HEK293 (cell line): ENCODE measurements around the gene UBIAD1.

Source experiments
- CTCF ChIA-PET: fragments of 350-600 bp; formaldehyde crosslinking; extraction: SDS; loops from one replicate; lab custom pipeline; 2021; ENCODE audit warnings: antibody characterized with exemption; lab: Yijun Ruan, JAX
- POLR2A ChIA-PET: fragments of 300-600 bp; formaldehyde crosslinking; extraction: SDS; loops from one replicate; lab custom pipeline; 2020; ENCODE audit warnings: antibody characterized with exemption, inconsistent platforms; lab: Yijun Ruan, JAX
- H3K27ac ChIP-seq: fragments of 200-500 bp; sonication (Bioruptor generic); 2 replicates; pipeline ENCODE4 v1.5.1; 2014; ENCODE audit warnings: low read depth, low read length, control low read depth, inconsistent platforms; ENCODE audit errors: extremely low read depth
- H3K36me3 ChIP-seq, 2 experiments: fragments of 200-500 bp in 1 of 2; sonication (Bioruptor generic) in 1 of 2; 1 replicate in 1 of 2; 2 replicates in 1 of 2; pipeline ENCODE4 v1.5.1; 2014 to 2017; ENCODE audit warnings: inconsistent platforms in 2 of 2, low read length in 2 of 2; ENCODE audit not compliant: control insufficient read depth in 2 of 2, insufficient read depth in 1 of 2
- H3K4me1 ChIP-seq: fragments of 200-500 bp; sonication (Bioruptor generic); 2 replicates; pipeline ENCODE4 v1.5.1; 2014; ENCODE audit warnings: mild to moderate bottlenecking, low read length, inconsistent platforms; ENCODE audit not compliant: control insufficient read depth, insufficient read depth
- H3K4me3 ChIP-seq: 2 replicates; pipeline ENCODE4 v1.5.1; 2011; ENCODE audit warnings: low read depth, mild to moderate bottlenecking, control low read depth, low read length, moderate library complexity
- H3K9me3 ChIP-seq: fragments of 200-500 bp; sonication (Bioruptor generic); 2 replicates; pipeline ENCODE4 v1.5.1; 2014; ENCODE audit warnings: low read depth, low read length, inconsistent platforms; ENCODE audit not compliant: control insufficient read depth, insufficient read depth
- GLIS1 ChIP-seq: fragments of 450-650 bp; formaldehyde crosslinking; IDR thresholded peaks from 2 replicates; pipeline ENCODE4 v1.5.1; 2016; ENCODE audit warnings: missing biosample characterization, missing genetic modification characterization
- KLF10 ChIP-seq: fragments of 450-650 bp; IDR thresholded peaks from 2 replicates; pipeline ENCODE4 v1.5.1; 2018; ENCODE audit warnings: missing biosample characterization, mild to moderate bottlenecking, missing genetic modification characterization
- REST ChIP-seq: fragments of 450-650 bp; formaldehyde crosslinking; IDR thresholded peaks from 2 replicates; pipeline ENCODE4 v1.5.1; 2016; ENCODE audit warnings: missing biosample characterization, missing genetic modification characterization
- SCRT1 ChIP-seq: fragments of 450-650 bp; formaldehyde crosslinking; IDR thresholded peaks from 2 replicates; pipeline ENCODE4 v1.5.1; 2016; ENCODE audit warnings: missing biosample characterization, missing genetic modification characterization, borderline replicate concordance
- SETDB1 ChIP-seq: IDR thresholded peaks from one replicate; pipeline ENCODE4 v1.6.1; 2017; ENCODE audit warnings: mild to moderate bottlenecking, low read length, moderate library complexity, mixed read lengths; ENCODE audit not compliant: insufficient read length
- SP7 ChIP-seq: fragments of 450-650 bp; formaldehyde crosslinking; IDR thresholded peaks from 2 replicates; pipeline ENCODE4 v1.5.1; 2016; ENCODE audit warnings: missing biosample characterization, missing genetic modification characterization
- YY2 ChIP-seq: fragments of 450-650 bp; formaldehyde crosslinking; IDR thresholded peaks from 2 replicates; pipeline ENCODE4 v1.5.1; 2016; ENCODE audit warnings: missing biosample characterization, missing genetic modification characterization
- ZBTB26 ChIP-seq: fragments of 450-650 bp; formaldehyde crosslinking; optimal IDR thresholded peaks from 2 replicates; pipeline ENCODE3; 2016; ENCODE audit warnings: missing biosample characterization, mild to moderate bottlenecking, missing genetic modification characterization
- ZNF112 ChIP-seq: fragments of 450-650 bp; formaldehyde crosslinking; IDR thresholded peaks from 2 replicates; pipeline ENCODE4 v1.5.0; 2017; ENCODE audit warnings: missing biosample characterization, missing genetic modification characterization
- ZNF114 ChIP-seq: fragments of 450-650 bp; formaldehyde crosslinking; IDR thresholded peaks from 2 replicates; pipeline ENCODE4 v1.5.0; 2017; ENCODE audit warnings: missing biosample characterization, missing genetic modification characterization
- ZNF121 ChIP-seq: fragments of 450-650 bp; formaldehyde crosslinking; IDR thresholded peaks from 2 replicates; pipeline ENCODE4 v1.5.1; 2016; ENCODE audit warnings: missing biosample characterization, missing genetic modification characterization
- ZNF174 ChIP-seq: fragments of 450-650 bp; formaldehyde crosslinking; IDR thresholded peaks from 2 replicates; pipeline ENCODE4 v1.5.0; 2017; ENCODE audit warnings: missing biosample characterization, mild to moderate bottlenecking, missing genetic modification characterization
- ZNF202 ChIP-seq: fragments of 450-650 bp; formaldehyde crosslinking; IDR thresholded peaks from 2 replicates; pipeline ENCODE4 v1.5.1; 2016; ENCODE audit warnings: missing biosample characterization, missing genetic modification characterization, borderline replicate concordance
- ZNF221 ChIP-seq: fragments of 450-650 bp; formaldehyde crosslinking; IDR thresholded peaks from 2 replicates; pipeline ENCODE4 v1.5.1; 2017; ENCODE audit warnings: missing biosample characterization, missing genetic modification characterization, borderline replicate concordance
- ZNF239 ChIP-seq: fragments of 450-650 bp; formaldehyde crosslinking; IDR thresholded peaks from 2 replicates; pipeline ENCODE4 v1.5.1; 2016; ENCODE audit warnings: missing biosample characterization, missing genetic modification characterization
- ZNF311 ChIP-seq: fragments of 450-650 bp; formaldehyde crosslinking; IDR thresholded peaks from 2 replicates; pipeline ENCODE4 v1.5.1; 2017; ENCODE audit warnings: missing biosample characterization, missing genetic modification characterization, borderline replicate concordance
- ZNF404 ChIP-seq: fragments of 450-650 bp; formaldehyde crosslinking; IDR thresholded peaks from 2 replicates; pipeline ENCODE4 v1.5.1; 2017; ENCODE audit warnings: missing biosample characterization, missing genetic modification characterization
- ZNF416 ChIP-seq: fragments of 450-650 bp; formaldehyde crosslinking; IDR thresholded peaks from 2 replicates; pipeline ENCODE4 v1.5.1; 2016; ENCODE audit warnings: missing biosample characterization, missing genetic modification characterization
- ZNF513 ChIP-seq: fragments of 450-650 bp; IDR thresholded peaks from 2 replicates; pipeline ENCODE4 v1.5.1; 2018; ENCODE audit warnings: missing biosample characterization, missing genetic modification characterization
- ZNF518A ChIP-seq: fragments of 450-650 bp; formaldehyde crosslinking; conservative IDR thresholded peaks from 2 replicates; pipeline ENCODE4 v1.5.1; 2016; ENCODE audit warnings: low read depth, missing biosample characterization, missing genetic modification characterization
- ZNF549 ChIP-seq: fragments of 450-650 bp; IDR thresholded peaks from 2 replicates; pipeline ENCODE4 v1.5.1; 2018; ENCODE audit warnings: missing biosample characterization, missing genetic modification characterization, mild to moderate bottlenecking, inconsistent platforms, moderate library complexity
- ZNF585B ChIP-seq: fragments of 450-650 bp; formaldehyde crosslinking; IDR thresholded peaks from 2 replicates; pipeline ENCODE4 v1.5.1; 2016; ENCODE audit warnings: missing biosample characterization, missing genetic modification characterization
- ZNF658 ChIP-seq: fragments of 450-650 bp; formaldehyde crosslinking; IDR thresholded peaks from 2 replicates; pipeline ENCODE4; 2016; ENCODE audit warnings: missing biosample characterization, missing genetic modification characterization

UBIAD1 gene

GRCh38 chr1:11272832-11273594, at the start of gene UBIAD1:
TSS of gene UBIAD1 (plus strand) at chr1:11273198. CDS start at chr1:11273532, 334 bp downstream.
- Histone ChIP-seq H3K36me3 (peaks cover 4 to 23% of the 10 kb centered on the region in 2 experiments; a peak in 2 of 3 replicates), H3K9me3 (no peaks in the 10 kb centered on the region), H3K4me1 (peaks cover 2% of the 10 kb centered on the region; the same call in 1 of the 2 replicates), H3K4me3 (peak within 1 kb of the TSS; percentile 88), H3K27ac (peak within 1 kb of the TSS; percentile 69)
- POLR2A ChIA-PET = interaction anchor here (0.5 to 6.0 kb wide), 8 partner anchors 9 to 371 kb away, joined by 3 to 49 read pairs (median 4); partner anchors contain the start of genes EXOSC10 and MTOR
- CTCF ChIA-PET = interaction anchor here (0.6 to 2.9 kb wide), 4 partner anchors 10 to 576 kb away, joined by 3 to 13 read pairs (median 4); no protein-coding TSS in a partner anchor
- no peak for TF ChIP-seq ZNF416
- TF ChIP-seq YY2 (tag by site-specific recombination) = peak; percentile 95
- no peak for TF ChIP-seq ZNF311 (tag by site-specific recombination)
- no peak for TF ChIP-seq ZNF112 (tag by site-specific recombination)
- TF ChIP-seq ZNF174 (tag by site-specific recombination) = no peak
- peak; percentile 65; the same call in 1 of the 2 replicates for TF ChIP-seq ZNF121
- 0 out of 2 replicates have a peak, but pooled peaks have one; percentile 47 for TF ChIP-seq ZNF239
- TF ChIP-seq ZBTB26 (tag by site-specific recombination) = peak; percentile 68
- TF ChIP-seq ZNF518A (tag by site-specific recombination) = no peak
- TF ChIP-seq SETDB1 = no peak
- peak; percentile 97 for TF ChIP-seq KLF10 (tag by site-specific recombination)
- TF ChIP-seq ZNF658 = no peak
- TF ChIP-seq REST (tag by site-specific recombination) = no peak
- no peak for TF ChIP-seq ZNF221 (tag by site-specific recombination)
- TF ChIP-seq ZNF513 = peak; percentile 36; the same call in 1 of the 2 replicates
- TF ChIP-seq ZNF404 (tag by site-specific recombination) = no peak
- TF ChIP-seq SP7 (tag by site-specific recombination) = peak; percentile 84
- no peak; the same call in 1 of the 2 replicates for TF ChIP-seq ZNF585B (tag by site-specific recombination)
- no peak; the same call in 1 of the 2 replicates for TF ChIP-seq GLIS1 (tag by site-specific recombination)
- no peak for TF ChIP-seq ZNF549
- TF ChIP-seq SCRT1 = peak; percentile 68
- TF ChIP-seq ZNF202 (tag by site-specific recombination) = no peak
- no peak for TF ChIP-seq ZNF114
